Neural cell (in vitro differentiated cells): ENCODE measurements around the gene NAPG.

Source experiments
- EP300 ChIP-seq: fragments of 450-650 bp; conservative IDR thresholded peaks from 2 replicates; pipeline ENCODE4 v1.6.1; 2014; ENCODE audit warnings: antibody characterized with exemption, mild to moderate bottlenecking, moderate library complexity; ENCODE audit not compliant: poor library complexity, severe bottlenecking
- EZH2 ChIP-seq: fragments of 200-600, 300-800 bp; shearing (Covaris generic), sonication (generic); IDR thresholded peaks from 2 replicates; pipeline ENCODE4 v1.6.1; 2014; ENCODE audit warnings: antibody characterized with exemption, low read length, borderline replicate concordance, mild to moderate bottlenecking; ENCODE audit not compliant: insufficient read depth, poor library complexity, severe bottlenecking
- POLR2AphosphoS5 ChIP-seq: IDR thresholded peaks from 2 replicates; pipeline ENCODE4 v1.6.1; 2012
- RAD21 ChIP-seq: fragments of 450-650 bp; conservative IDR thresholded peaks from 2 replicates; pipeline ENCODE4 v1.6.1; 2014; ENCODE audit warnings: antibody characterized with exemption, mild to moderate bottlenecking, moderate library complexity
- SMC3 ChIP-seq: fragments of 450-650 bp; conservative IDR thresholded peaks from 2 replicates; pipeline ENCODE4 v1.6.1; 2014; ENCODE audit warnings: antibody characterized with exemption, mild to moderate bottlenecking, moderate library complexity; ENCODE audit not compliant: poor library complexity
- TF ChIP-seq, protein P1 (sequence below): fragments of 450-650 bp; IDR thresholded peaks from 2 replicates; pipeline ENCODE4 v1.5.1; 2014; ENCODE audit warnings: antibody characterized with exemption, mild to moderate bottlenecking, moderate library complexity; ENCODE audit not compliant: poor library complexity, severe bottlenecking

DNA sequence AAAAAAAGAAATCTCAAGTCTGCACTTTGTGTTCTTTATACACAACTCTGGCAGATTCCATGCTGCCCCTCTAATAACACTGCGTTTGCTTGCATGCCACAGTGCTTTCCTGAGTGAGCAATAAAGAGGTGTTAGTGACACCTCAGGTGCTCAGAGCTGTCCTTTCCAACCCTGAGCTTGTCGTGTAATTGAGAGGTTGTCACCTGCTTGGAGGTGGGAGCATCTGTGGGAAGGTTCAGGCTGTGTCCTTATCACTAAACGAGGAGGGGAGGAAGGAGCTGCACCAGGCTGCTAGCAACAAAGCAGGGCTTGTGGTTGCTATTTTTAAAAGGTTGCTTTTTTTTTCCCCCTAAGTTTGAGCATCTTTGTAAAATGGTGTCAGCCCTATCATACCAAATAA lies 39.5 kb upstream of the NAPG start:
- TF ChIP-seq, protein P1, sequence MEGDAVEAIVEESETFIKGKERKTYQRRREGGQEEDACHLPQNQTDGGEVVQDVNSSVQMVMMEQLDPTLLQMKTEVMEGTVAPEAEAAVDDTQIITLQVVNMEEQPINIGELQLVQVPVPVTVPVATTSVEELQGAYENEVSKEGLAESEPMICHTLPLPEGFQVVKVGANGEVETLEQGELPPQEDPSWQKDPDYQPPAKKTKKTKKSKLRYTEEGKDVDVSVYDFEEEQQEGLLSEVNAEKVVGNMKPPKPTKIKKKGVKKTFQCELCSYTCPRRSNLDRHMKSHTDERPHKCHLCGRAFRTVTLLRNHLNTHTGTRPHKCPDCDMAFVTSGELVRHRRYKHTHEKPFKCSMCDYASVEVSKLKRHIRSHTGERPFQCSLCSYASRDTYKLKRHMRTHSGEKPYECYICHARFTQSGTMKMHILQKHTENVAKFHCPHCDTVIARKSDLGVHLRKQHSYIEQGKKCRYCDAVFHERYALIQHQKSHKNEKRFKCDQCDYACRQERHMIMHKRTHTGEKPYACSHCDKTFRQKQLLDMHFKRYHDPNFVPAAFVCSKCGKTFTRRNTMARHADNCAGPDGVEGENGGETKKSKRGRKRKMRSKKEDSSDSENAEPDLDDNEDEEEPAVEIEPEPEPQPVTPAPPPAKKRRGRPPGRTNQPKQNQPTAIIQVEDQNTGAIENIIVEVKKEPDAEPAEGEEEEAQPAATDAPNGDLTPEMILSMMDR: no peak
- TF ChIP-seq EP300: peak; percentile 57
- peak; percentile 38 for TF ChIP-seq POLR2AphosphoS5
- TF ChIP-seq RAD21: no peak
- TF ChIP-seq EZH2: no peak
- no peak for TF ChIP-seq SMC3
